ENCODE data around the gene PTPN14.

DNA sequence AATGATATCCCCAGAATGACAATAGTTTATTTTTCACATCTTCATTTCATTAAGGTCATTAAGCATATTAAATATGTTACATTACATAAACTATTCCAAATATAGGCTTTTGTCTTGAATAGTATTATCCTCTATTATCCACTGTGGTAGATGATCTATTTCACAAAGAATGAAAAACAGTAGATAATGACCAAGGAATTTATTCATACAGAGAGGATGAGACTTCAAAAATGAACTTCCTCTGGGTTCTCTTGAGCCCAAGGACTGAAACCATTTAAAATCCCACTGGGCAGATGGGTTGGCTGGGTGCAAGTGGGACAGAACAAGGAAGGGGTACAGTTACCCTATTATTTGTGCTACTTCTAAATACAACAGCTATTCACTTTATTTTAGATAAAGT, 33.0 kb downstream of the PTPN14 start:
- TF ChIP-seq, protein P1, sequence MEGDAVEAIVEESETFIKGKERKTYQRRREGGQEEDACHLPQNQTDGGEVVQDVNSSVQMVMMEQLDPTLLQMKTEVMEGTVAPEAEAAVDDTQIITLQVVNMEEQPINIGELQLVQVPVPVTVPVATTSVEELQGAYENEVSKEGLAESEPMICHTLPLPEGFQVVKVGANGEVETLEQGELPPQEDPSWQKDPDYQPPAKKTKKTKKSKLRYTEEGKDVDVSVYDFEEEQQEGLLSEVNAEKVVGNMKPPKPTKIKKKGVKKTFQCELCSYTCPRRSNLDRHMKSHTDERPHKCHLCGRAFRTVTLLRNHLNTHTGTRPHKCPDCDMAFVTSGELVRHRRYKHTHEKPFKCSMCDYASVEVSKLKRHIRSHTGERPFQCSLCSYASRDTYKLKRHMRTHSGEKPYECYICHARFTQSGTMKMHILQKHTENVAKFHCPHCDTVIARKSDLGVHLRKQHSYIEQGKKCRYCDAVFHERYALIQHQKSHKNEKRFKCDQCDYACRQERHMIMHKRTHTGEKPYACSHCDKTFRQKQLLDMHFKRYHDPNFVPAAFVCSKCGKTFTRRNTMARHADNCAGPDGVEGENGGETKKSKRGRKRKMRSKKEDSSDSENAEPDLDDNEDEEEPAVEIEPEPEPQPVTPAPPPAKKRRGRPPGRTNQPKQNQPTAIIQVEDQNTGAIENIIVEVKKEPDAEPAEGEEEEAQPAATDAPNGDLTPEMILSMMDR (conservative IDR thresholded peaks at IDR 0.05; ENCODE audit: low read depth in 2 of 2) = no peak
- no peak for TF ChIP-seq CREB1 (CRISPR knock-in tag; IDR thresholded peaks at IDR 0.05; ENCODE audit: low read depth)
- TF ChIP-seq EZH2 (IDR thresholded peaks at IDR 0.05; ENCODE audit: low read depth, unreplicated experiment) = no peak
- no peak for TF ChIP-seq POLR2AphosphoS5 (IDR thresholded peaks at IDR 0.05; ENCODE audit: low read depth)
- TF ChIP-seq ZNF114 (CRISPR knock-in tag; IDR thresholded peaks at IDR 0.05) = no peak
- TF ChIP-seq, protein P2, sequence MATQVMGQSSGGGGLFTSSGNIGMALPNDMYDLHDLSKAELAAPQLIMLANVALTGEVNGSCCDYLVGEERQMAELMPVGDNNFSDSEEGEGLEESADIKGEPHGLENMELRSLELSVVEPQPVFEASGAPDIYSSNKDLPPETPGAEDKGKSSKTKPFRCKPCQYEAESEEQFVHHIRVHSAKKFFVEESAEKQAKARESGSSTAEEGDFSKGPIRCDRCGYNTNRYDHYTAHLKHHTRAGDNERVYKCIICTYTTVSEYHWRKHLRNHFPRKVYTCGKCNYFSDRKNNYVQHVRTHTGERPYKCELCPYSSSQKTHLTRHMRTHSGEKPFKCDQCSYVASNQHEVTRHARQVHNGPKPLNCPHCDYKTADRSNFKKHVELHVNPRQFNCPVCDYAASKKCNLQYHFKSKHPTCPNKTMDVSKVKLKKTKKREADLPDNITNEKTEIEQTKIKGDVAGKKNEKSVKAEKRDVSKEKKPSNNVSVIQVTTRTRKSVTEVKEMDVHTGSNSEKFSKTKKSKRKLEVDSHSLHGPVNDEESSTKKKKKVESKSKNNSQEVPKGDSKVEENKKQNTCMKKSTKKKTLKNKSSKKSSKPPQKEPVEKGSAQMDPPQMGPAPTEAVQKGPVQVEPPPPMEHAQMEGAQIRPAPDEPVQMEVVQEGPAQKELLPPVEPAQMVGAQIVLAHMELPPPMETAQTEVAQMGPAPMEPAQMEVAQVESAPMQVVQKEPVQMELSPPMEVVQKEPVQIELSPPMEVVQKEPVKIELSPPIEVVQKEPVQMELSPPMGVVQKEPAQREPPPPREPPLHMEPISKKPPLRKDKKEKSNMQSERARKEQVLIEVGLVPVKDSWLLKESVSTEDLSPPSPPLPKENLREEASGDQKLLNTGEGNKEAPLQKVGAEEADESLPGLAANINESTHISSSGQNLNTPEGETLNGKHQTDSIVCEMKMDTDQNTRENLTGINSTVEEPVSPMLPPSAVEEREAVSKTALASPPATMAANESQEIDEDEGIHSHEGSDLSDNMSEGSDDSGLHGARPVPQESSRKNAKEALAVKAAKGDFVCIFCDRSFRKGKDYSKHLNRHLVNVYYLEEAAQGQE (IDR thresholded peaks at IDR 0.05; ENCODE audit: unreplicated experiment) = no peak
- no peak for TF ChIP-seq EZH2phosphoT487 (IDR thresholded peaks at IDR 0.05; ENCODE audit: unreplicated experiment)
- no peak for TF ChIP-seq ZNF331 (CRISPR knock-in tag; IDR thresholded peaks at IDR 0.05; ENCODE audit: low read depth)
- no peak for TF ChIP-seq STAT1 (IDR thresholded peaks at IDR 0.05; ENCODE audit: unreplicated experiment)
- TF ChIP-seq JUNB (IDR thresholded peaks at IDR 0.05; ENCODE audit: unreplicated experiment) = no peak
- TF ChIP-seq NANOG (IDR thresholded peaks at IDR 0.05; ENCODE audit: borderline replicate concordance) = no peak

Measured in GM23338 (cell line).